CD4-positive, alpha-beta T cell treated with Interleukin-15 for 1 hour (primary cell): ENCODE data around the gene PSMD7.
A peak's percentile ranks its signal among the peaks of the same experiment; 100 is the strongest.

Experiments used
- DNase-seq: peaks from one replicate; pipeline ENCODE4 v3.0.0-alpha.2; 2020

Gene PSMD7

DNA sequence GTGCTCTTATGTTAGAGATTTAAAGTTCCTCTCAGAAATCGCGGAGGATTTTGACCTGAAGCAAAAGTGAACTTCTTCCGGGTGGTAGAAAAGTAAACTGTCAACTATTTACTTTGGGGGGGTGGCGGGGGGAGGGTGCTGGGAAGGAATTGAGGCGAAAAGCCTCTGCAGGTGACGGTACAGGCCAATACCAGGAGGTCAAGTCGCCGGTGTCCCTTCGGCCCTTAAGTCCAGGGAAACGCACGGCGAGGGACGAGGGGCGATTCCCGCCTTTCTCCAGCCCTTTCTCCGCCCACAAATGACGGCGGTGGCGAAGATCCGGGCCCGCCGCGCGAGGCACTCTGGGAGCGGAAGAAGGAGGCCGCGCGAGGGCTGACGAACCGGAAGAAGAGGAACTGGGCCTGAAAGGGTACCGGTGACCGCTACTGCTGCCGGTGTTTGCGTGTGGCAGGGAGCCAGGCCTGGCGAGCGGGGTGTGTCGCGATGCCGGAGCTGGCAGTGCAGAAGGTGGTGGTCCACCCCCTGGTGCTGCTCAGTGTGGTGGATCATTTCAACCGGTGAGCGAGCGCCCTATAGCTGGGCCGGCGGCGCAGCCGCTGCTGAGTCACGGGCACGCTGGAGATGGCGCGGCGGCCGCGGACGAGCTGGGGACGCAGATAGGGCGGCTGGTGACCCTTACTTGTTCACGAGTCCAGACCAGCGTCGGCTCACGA, at the start of gene PSMD7:
Gene PSMD7 (plus strand): TSS at position 383 of the 713 bp plus-strand sequence. CDS start 101 bp downstream, at position 484.
- peak; percentile 85 for DNase-seq

DNA sequence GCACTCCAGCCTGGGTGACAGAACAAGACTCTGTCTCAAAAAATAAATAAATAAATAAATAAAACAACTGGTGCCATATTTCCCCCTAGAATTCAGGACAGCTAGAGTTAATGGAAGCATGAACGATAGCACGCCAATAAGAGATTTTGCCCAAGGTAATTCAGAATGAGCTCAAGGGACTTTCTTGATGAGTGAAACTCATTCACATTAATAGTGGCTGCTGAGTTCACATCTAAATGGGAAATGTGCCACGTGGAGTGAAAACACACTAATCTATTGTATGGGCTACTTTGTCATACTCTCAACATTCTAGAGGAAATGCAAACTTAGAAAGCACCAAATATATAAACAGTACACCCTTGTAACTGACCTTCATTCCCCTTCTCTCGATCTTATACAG, 47.4 kb upstream of the PSMD7 start:
- DNase-seq = no peak

DNA sequence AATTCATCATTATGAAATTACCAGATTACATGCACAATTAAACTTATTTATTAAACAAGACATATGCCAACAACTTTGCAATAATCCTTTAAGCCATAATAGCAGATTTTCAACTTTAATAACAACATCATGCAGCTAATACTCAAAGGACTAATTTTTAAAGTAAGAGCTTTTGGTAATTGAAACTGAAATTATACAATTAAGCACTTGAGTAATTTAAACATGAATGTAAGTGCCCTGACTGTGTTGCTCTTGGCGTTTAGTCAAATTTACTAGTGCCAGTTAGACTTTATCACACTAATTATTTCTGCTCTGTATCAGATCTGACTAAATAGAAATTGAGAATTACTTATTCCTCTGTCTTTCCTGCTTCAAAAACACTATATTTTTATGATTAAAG, 46.8 kb upstream of the PSMD7 start:
- no peak for DNase-seq

DNA sequence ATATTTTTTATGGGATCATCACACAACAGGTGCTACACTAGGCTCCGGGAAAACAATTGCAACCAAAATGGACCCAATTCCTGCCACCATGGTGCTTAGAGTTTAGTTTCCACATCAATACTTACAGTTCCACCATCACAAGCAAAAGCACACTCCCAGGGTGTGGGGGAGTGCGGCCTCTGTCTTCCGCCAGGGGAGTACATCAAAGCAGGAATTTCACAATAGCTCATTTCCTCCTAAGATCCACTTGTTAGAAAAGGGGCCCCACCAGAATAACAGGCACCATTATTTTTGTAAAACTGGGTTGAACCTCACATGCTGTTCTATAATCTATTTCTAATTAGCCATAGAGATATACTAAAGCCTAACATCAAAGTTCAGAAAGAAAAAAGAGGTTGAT, 44.3 kb upstream of the PSMD7 start:
- no peak for DNase-seq

DNA sequence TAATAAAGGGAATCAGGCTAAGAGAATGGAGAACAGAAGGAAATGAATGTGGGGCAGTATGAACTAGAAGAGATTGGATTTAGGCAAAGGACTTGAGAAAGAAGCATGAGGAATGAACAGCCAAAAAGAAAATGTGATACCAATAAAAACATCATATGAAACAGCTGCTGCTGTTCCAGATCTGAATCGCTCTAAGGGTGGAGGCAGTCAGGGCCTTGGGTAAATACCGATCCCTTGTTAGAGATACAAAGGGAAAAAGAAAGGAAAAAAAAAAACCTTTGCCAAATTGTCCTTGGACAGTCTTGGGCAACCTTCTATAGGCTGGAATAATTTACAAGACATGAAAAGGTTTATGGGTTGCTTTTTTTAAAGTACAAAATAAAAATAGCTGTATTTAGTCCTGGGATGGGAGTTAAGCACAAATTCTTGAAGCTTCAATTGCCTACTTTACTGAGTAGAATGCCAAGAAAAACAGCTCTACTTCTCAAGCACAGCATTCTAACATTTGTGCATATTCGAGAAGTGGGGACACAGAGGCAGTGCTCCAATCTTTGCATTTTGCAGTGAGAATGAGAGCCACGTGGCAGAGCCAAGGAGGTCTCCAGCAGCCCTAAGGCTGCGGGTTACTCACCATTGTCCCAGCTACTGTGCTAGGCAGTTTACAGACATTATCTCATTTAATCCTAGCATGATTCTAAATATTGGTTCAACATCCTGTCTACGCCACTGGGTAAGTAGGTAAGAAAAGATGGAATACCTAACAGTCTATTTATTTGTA, 43.3 kb upstream of the PSMD7 start:
- DNase-seq = no peak

DNA sequence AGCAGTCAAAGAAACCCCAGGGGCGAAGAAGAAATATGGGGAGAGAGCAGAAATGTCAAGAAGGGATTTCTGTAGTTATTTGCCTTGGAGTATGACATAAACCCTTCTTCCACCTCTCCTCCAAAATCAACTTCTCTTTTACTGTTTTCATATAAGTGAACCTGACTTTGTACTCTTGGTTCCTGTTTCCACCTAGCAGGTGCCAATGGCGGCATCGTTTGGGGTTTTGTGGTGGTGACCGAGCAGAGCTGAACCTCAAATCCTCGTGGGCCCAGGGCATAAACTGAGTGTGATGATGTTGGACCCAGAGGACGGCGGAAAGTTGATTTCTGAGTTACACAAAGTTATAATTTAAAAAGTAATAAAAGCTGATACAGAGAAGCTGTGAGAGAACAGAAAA, 39.6 kb upstream of the PSMD7 start:
- DNase-seq = no peak

DNA sequence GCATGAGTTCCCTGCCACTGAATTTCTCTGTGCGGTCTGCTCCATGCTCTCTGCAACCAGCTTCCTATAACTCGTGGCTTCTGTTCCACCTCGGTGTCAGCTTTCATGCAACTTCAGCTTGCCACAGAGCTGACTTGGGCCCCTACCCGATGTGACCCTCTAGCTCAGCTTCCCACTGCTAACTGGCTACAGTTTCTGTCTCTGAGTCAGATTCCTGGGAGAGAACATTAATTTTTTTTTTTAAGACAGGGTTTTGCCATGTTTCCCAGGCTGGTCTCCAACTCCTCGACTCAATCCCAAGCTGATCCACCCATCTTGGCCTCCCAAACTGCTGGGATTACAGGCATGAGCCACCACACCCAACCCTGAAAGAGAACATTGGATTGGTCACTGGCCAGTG, 35.5 kb upstream of the PSMD7 start:
- DNase-seq = no peak

DNA sequence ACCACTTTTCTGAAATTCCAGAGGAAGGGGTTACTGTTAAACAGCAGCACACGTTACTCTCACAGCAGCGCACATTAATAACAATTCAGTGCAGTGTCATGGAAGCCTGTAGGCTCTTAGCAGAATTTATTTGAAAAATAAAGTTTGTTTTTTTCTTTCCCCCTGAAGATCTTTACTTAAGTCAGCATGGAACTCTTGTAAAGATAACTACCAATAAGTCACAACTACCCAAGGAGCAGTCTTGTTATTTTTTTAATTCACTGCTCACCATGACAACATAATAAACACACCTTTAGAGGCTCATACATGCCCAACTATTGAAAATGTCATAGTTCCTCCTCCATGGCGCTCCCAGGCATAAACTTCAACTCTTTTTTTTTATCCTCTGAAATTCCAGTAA, 31.8 kb upstream of the PSMD7 start:
- DNase-seq = no peak

DNA sequence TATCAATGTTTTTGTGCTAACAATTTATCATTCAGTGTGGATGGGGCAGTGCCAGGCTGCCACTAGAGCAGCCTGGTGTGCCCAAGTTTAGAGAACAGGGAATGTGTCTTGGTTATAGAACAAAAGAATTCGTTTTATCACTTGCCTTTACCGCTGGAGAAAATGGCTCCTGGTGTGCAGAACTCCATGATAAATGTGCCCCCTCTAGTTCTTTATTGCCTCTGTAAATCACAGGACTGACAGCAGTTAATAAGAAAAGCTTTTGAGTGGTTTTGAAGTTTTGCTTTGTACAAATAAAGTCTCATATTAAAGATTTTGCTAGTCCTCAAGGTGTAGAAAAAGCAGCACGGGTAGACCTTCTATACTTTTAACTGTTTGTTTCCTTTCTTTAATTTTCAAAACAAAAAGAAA, 28.2 kb upstream of the PSMD7 start:
- no peak for DNase-seq

DNA sequence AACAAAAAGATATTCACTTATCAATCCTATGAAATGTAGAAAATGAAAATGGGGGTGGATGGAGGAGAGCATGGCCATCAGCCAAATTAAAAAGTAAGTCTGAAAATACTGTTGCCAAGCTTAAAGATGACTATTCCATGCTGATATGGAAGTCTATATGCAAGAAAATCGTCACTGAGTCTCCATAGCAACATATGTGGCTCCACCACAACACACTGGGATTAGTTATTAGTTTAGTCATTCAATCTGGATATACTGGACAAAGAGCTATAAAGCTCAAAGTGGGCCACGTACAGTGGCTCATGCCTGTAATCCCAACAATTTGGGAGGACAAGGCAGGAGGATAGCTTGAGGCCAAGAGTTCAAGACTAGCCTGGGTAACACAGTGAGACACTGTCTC, 24.7 kb upstream of the PSMD7 start:
- no peak for DNase-seq

DNA sequence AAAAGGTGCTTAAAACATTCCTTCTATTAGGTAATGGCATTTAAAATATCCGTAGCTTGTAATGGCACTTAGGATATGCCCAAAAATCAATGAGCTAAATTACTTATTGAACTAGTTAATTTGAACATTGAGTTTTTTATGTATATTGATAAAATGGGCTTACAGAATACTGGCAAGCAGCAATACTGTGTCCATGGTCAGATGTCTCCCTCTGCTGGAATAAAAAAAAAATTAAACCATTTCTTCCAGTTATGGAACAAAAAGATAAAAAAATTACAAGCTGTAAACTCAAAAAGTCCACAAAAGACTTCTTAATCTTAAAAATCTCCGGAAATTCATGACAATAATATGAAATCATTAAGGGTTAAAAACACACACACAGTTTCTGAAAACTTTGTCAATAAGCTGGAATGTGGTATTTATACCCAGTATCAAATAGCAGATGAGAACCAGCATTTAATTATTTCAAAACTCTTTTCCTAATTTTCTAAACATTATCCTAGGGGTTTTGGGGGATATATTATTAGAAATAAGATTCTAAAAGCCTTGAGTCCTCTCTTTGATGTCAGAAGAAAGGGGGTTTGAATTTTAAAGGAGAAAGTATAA, 21.5 kb upstream of the PSMD7 start:
- no peak for DNase-seq

DNA sequence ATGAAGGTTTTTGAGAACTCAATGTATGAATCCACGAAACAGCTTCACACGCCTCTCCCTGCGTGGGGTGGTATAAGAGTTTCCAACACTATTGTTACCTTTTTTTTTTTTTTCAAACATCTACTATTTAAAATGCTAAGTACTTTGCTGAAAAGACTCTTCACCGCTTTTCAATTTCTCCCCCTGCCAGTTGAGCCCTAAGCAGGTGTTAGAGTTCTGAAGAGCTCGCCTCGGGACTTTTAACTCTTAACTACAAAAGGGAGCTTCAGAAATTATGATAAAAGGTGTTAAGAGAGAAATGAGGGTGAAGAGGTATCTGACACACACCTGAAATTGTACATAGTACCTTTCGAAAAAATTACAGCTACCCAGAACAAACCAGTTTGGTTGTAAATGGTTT, 20.9 kb upstream of the PSMD7 start:
- no peak for DNase-seq

DNA sequence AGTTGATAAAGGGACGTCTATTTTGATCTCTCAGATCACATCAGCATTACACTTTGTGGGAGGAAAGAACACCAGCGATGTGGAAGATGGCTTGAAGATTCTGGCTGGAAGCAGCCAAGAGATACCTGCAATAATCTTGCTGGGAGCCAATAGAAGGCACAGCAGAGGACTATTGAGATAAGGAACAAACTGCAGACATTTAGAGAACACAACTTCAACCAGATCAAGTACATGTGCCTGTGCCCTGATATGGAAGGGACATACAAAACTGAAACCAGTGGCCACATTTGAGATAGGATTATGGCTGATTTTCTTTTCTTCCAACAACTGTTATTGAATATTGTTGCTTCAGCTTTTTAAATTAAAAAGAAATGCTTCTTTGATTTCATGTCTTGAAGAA, 18.6 kb upstream of the PSMD7 start:
- no peak for DNase-seq

DNA sequence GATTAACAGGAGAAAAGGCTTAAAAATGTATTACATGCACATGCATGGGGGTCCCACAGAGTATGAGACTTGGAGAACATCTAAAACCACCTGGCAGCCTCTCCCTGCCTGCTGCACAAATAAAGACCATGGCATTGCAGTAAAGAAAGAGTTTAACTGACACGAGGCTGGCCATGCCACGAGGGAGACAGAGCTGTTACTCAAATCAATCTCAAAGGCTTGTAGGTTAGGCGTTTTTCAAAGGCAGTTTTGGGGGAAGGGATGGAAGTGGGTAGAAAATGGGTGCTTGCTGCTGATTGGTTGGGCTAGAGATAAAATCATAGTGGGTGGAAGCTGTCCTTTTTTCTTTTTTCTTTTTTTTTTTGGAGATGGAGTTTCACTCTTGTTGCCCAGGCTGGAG, 17.3 kb upstream of the PSMD7 start:
- DNase-seq = no peak

DNA sequence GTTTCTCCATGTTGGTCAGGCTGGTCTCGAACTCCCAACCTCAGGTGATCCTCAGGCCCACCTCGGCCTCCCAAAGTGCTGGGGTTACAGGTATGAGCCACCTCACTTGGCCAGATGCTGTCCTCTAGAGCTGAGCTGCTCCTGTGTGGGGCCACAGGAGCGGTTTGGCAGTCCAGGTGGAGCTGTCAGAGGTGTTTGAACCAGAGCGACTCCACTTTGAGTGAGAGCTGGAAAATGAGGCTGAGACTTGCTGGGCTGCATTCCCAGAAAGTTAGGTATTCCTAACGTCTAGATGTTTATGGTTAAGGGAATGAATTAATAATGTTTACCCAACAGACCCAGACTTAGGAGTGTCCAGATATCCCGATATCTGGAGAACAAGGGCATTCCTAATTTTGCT, 16.8 kb upstream of the PSMD7 start:
- DNase-seq = no peak

DNA sequence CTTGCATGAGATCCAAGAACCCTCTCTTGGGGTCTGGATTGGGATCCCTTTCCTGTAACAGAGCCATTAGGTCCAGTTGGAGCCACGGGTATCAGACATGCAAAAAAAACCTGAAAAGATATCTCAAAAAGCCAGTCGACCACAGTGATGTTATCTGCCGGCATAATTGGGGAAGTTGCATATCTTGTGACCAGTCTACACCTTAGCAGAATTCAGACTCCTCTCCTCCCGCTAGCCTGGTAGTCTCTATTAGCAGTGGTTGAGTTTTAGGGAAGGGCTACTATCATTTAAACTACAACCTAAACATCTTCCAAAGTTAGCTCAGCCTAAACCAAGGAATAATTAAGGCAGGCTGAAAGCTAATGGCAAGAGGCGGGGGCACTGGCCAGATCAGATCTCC, 16.2 kb upstream of the PSMD7 start:
- DNase-seq = no peak

DNA sequence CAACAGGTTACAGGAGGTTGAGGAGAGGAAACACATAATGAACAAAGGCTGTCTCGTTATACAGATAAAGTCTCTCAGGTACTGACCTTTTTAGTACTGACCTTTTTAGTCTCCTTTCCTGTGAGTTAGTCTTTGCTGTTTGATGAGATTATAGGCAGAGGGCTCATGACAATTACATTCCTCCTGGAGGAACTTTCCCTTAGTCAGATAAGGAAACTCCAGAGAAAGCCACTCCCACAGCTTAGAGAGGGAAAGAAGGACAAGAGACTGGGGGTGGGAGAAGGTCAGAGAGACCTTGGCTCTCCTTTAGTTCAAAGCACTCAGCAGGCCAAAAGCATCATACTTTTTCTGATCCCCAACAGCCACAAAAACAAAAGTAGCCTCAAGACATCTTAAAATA, 15.3 kb upstream of the PSMD7 start:
- DNase-seq = no peak

DNA sequence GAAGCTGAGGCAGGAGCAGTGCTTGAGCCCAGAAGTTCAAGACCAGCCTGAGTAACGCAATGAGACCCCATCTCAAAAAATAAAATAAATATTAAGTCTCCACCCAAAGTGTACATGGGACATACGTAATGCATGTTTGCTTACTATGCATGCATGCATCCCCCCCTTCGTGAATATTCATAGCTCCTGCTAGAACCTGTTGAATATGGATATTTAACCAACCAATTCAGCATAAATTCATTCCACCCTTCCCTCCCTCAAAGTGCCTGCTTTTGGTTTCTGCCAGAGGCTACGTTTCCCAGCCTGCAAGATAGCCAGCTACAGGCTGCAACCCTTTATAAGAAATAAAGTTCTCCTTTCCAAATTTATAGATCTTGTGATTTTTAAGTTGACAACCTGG, 12.9 kb upstream of the PSMD7 start:
- DNase-seq = no peak

DNA sequence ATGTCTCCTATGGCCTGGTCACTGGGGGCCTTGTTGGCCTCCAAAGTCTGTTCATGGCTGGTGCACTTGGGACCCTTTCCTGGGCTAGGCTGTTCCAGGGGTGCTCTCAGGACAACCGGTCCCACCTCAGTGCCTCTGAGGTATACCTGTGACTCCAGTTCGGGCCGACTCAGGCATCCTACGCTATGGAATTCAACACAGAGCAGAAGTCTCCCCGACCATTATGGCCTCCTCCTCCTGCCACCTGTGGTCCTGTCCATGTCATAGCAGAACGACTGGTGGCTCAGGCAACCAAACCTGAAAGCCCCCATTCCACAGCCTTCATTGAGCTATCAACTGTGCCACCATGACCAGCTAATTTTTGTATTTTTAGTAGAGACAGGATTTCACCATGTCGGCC, 8.5 kb upstream of the PSMD7 start:
- DNase-seq = no peak

DNA sequence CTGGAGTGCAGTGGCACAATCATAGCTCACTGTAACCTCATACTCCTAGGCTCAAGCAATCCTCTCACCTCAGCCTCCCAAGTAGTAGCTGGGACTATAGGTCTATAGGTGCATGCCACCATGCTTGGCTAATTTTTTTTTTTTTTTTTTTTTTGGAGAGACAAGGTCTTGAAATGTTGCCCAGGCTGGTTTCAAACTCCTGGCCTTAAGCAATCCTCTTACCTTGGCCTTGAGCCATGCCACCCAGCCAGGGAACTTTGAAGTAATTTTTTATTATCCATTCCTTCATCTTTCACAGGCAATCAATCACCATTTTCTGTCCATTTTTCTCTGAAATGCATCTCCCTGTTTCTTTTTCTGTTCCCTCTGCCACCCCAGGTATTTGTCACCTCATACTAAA, 6.3 kb upstream of the PSMD7 start:
- DNase-seq = no peak

DNA sequence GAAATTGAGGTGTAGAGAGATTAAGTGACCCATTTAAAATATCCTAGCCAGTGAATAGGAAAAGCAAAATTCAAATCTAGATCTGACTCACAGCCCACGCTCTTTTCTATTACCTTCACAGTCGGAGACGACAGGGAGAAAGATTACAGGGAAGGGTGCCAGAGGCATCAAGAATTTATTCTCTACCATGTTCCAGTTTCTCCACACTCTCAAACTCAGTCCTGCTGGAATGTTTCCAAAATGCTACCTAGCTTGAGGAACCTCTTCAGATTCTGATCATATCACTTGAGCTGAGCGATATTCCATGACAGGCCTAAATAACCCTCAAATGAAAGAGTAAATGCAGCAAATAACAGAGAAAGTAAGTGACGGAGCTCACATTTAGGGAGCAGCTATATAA, 5.4 kb upstream of the PSMD7 start:
- DNase-seq = no peak

DNA sequence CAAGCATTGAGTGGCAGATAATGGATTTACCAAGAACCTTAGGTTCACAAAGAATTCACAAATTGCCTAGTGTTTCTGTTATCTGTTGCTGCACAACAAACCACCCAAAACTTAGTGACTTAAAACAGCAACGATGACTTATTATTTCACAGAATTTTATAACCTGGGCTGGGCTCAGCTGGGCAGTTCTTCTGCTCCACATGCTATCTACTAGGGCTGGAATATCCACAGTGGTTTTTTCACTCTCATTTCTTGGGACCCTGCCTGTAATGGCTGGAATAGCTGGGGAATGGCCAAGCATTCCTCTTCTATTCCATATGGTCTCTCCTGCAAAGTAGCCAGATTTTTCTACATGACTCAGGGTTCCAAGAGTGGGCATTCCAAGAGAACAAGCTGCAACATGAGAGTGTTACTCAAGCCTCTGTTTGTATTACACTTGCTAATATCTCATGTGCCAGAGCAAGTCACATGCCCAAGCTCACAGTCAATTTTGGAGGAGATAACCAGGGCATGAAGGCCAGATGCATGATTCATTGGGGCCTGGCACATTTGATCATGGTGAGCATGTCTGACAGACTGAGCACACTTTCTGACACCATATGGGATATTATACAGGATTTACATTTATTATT, 4.9 kb upstream of the PSMD7 start:
- no peak for DNase-seq

DNA sequence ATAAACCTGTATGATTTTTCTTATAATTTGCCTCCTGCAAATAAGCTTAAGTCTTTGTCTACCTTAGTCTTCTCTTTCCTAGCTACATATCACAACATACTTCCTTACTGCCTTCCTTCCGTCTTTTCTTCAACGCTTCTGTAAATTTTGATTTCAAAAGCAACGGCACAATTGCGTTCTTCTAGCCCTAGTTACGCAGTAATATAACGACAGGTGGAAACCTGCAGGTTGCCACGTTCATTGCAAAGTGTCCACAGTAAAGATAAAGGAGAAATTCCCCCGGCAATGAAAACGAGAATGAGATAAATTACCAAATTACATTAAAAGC, 546 bp upstream of the PSMD7 start:
- peak; percentile 17 for DNase-seq

DNA sequence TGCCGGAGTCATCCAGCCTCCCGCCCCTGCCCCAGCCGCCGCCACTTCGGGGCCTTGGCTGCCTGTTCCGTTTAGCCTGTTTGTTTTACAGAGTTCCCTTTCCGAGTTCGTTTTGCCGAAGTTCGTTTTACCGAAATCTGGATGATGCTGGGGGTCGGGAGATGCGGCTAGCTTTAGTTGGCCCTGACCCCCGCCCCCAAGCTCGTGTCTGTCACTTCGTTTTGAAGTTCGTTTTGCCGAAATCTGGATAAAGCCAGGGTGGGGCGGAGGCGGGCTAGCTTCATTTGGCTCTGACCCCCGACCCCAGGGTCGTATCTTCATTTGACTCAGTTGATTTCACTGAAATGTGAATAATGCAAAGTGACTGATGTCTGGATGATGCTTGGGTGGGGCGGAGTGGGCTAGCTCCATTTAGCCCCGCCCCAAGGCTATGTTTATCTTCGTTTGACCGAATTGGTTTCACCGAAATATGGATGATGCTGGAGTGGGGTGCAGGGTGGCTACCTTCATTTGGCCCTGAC, 591 bp downstream of the PSMD7 start:
- DNase-seq = no peak
